Pancreas (tissue), 10 donors: ENCODE data around the gene MST1R. TPM values are rescaled to one million over a fixed set of nuclear protein-coding genes. Genes with fewer than 3 reads are reported as not detected.

Experiments used
- ATAC-seq, 4 donors: fragments of 200-7000 bp; cut with Tn5 transposase; one replicate each; pipeline versions ENCODE4 v1.8.0 to v1.9.1; 2020; ENCODE audit warnings: mild to moderate bottlenecking in 4 of 4, moderate library complexity in 4 of 4
- DNase-seq, 6 donors: peaks; one replicate each; pipeline ENCODE4 v3.0.0-alpha.2; 2020
- FAIRE-seq: peaks from 2 replicates; lab custom pipeline; 2012; peaks lifted over from hg19 to GRCh38; lab: Jason Lieb, UNC
- H3K27ac ChIP-seq, 4 donors: fragments of 200-600 bp; sonication (generic); 1 replicate in 3 of 4; 2 replicates in 1 of 4; pipeline versions ENCODE4 v1.5.0 to v1.8.0; 2020
- H3K27me3 ChIP-seq, 4 donors: fragments of 200-600 bp; one replicate each; pipeline ENCODE4 v1.8.0; 2021
- H3K36me3 ChIP-seq, 3 donors: fragments of 200-600 bp; sonication (generic) in 1 of 3; one replicate each; pipeline versions ENCODE4 v1.5.0 to v1.8.0; 2020 to 2021
- H3K4me1 ChIP-seq, 3 donors: fragments of 200-600 bp; one replicate each; pipeline ENCODE4 v1.8.0; 2021
- H3K4me3 ChIP-seq, 4 donors: fragments of 200-600 bp; sonication (generic) in 2 of 4; one replicate each; pipeline versions ENCODE4 v1.5.0 to v1.8.0; 2020 to 2021
- H3K9me3 ChIP-seq, 4 donors: fragments of 200-600 bp; one replicate each; pipeline ENCODE4 v1.8.0; 2021
- WGBS, 2 donors: extraction: QIAGEN DNeasy Blood & Tissue Kit; methylation state at CpG; one replicate each; pipeline ENCODE4 v1.1.7; 2013; 5-methylcytosine and 5-hydroxymethylcytosine counted together
- intact Hi-C, 3 donors: fragments of 100-400 bp; cut with DNase I; formaldehyde crosslinking; loops; one replicate each; pipeline versions ENCODE4 v1.11.1 to v1.14.2; 2022
- polyA plus RNA-seq, 2 donors: library from polyadenylated mRNA; stranded (reverse); fragments of 200-250 nt; gene quantifications; one replicate each; pipeline ENCODE4 v1.2.3, GENCODE V29; 2013
- total RNA-seq, 6 donors: library from RNA; stranded (reverse); fragmentation: NEBNext Ultra II Directional in 4 of 6; extraction: Animal tissue kit (Norgen Biotek cat#: 25700) in 4 of 6; gene quantifications; one replicate each; pipeline versions ENCODE4 v1.2.1 to v1.2.4, GENCODE V29; 2021 to 2023
- TF ChIP-seq, protein P1 (sequence below), 4 donors: fragments of 200-600 bp; sonication (generic) in 3 of 4; IDR thresholded peaks; one replicate each; pipeline versions ENCODE4 v1.5.0 to v1.8.0; 2021; ENCODE audit warnings: antibody characterized with exemption in 4 of 4
- donor health status: healthy with polysubstance abuse.
- donor health status: DM: no; HTN: no; CAD: no; lungs with moderate emphysema.
- donor health status: DM: no; HTN: no; CAD: no.
- donor health status: control.
- donor health status: control.
- donor health status: Bipolar disorder and iron deficiency.
- donor health status: DM: yes; HTN: yes; CAD: no.
- donor health status: DM: no; HTN: no; CAD: no.
- donor health status: DM: no; HTN: no; CAD: no.
- donor health status: DM: yes; HTN: yes; CAD: no.

MST1R gene
- 10 to 100 TPM in 1 of 6 donors, 1 to 10 TPM in 5; 4.9 to 14.7 (median 6.4) TPM for total RNA-seq
- 10 to 100 TPM in 1 of 2 donors, 1 to 10 TPM in 1; 9.6 to 12.4 TPM for polyA plus RNA-seq

- WGBS, 2 donors = 31 to 39% methylated on average over 45 to 65 of the region's 65 CpGs
- ATAC-seq = peak; percentile 85 to 90 (median 87)
- DNase-seq = peak; percentile 89 to 96 (median 94)
- Histone ChIP-seq H3K27ac (peak within 1 kb of the TSS in 2 of 4 donors; percentile 18 to 66), H3K4me3 (peak within 1 kb of the TSS in 3 of 4 donors; percentile 5 to 43 (median 31)), H3K36me3 (no peaks in the 10 kb centered on the region), H3K27me3 (no peaks in the 10 kb centered on the region), H3K4me1 (peaks cover 11 to 28% (median 23%) of the 10 kb centered on the region in 3 donors), H3K9me3 (no peaks in the 10 kb centered on the region)
- TF ChIP-seq, protein P1, sequence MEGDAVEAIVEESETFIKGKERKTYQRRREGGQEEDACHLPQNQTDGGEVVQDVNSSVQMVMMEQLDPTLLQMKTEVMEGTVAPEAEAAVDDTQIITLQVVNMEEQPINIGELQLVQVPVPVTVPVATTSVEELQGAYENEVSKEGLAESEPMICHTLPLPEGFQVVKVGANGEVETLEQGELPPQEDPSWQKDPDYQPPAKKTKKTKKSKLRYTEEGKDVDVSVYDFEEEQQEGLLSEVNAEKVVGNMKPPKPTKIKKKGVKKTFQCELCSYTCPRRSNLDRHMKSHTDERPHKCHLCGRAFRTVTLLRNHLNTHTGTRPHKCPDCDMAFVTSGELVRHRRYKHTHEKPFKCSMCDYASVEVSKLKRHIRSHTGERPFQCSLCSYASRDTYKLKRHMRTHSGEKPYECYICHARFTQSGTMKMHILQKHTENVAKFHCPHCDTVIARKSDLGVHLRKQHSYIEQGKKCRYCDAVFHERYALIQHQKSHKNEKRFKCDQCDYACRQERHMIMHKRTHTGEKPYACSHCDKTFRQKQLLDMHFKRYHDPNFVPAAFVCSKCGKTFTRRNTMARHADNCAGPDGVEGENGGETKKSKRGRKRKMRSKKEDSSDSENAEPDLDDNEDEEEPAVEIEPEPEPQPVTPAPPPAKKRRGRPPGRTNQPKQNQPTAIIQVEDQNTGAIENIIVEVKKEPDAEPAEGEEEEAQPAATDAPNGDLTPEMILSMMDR (IDR thresholded peaks at IDR 0.05) = no peak
- intact Hi-C loops = no loop called here
- no peak for FAIRE-seq
These were observed at the start of gene MST1R for GRCh38 chr3:49903451-49904424. TSS of gene MST1R (minus strand) at chr3:49903873. CDS start at chr3:49903609, 264 bp downstream.

- FAIRE-seq = no peak
- intact Hi-C loops = no loop called here
- H3K4me3 ChIP-seq = no peak overlapping the region
- TF ChIP-seq, protein P1 (IDR thresholded peaks at IDR 0.05) = no peak
- no peak for ATAC-seq
- H3K27me3 ChIP-seq = no peaks in the 10 kb centered on the region
- H3K9me3 ChIP-seq = no peaks in the 10 kb centered on the region
- peaks cover 0 to 9% (median 0%) of the 10 kb centered on the region in 3 donors for H3K4me1 ChIP-seq
- H3K27ac ChIP-seq = no peak overlapping the region
- no peaks in the 10 kb centered on the region for H3K36me3 ChIP-seq
- 89 to 92% methylated on average over 6 of the region's 6 CpGs for whole genome bisulfite sequencing, 2 donors
- DNase-seq = no peak
These were observed 49.3 kb upstream of the MST1R start for GRCh38 chr3:49952924-49953323.

DNA sequence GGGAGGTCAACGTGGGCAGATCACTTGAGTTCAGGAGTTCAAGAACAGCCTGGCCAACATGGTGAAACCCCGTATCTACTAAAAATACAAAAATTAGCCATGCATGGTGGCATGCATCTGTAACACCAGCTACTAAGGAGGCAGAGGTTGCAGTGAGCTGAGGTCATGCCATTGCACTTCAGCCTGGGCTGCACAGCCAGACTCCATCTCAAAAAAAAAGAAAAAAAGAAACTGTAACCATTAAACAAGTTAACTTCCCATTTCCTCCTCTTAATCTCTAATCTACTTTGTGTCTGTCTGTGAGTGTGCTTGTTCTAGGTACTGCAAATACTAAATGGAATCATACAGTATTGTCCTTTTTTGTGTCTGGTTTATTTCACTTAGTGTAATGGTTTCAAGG, 39.0 kb upstream of the MST1R start:
- TF ChIP-seq, protein P1 (IDR thresholded peaks at IDR 0.05) = no peak
- no peak for ATAC-seq
- no peak overlapping the region for H3K27ac ChIP-seq
- H3K4me1 ChIP-seq = peaks cover 0 to 8% (median 5%) of the 10 kb centered on the region in 3 donors
- no peak for DNase-seq
- no peak overlapping the region for H3K4me3 ChIP-seq
- H3K27me3 ChIP-seq = no peaks in the 10 kb centered on the region
- WGBS, 2 donors = 74 to 80% methylated on average over 2 of the region's 2 CpGs
- H3K36me3 ChIP-seq = no peaks in the 10 kb centered on the region
- FAIRE-seq = no peak
- intact Hi-C loops = no loop called here
- no peaks in the 10 kb centered on the region for H3K9me3 ChIP-seq

DNA sequence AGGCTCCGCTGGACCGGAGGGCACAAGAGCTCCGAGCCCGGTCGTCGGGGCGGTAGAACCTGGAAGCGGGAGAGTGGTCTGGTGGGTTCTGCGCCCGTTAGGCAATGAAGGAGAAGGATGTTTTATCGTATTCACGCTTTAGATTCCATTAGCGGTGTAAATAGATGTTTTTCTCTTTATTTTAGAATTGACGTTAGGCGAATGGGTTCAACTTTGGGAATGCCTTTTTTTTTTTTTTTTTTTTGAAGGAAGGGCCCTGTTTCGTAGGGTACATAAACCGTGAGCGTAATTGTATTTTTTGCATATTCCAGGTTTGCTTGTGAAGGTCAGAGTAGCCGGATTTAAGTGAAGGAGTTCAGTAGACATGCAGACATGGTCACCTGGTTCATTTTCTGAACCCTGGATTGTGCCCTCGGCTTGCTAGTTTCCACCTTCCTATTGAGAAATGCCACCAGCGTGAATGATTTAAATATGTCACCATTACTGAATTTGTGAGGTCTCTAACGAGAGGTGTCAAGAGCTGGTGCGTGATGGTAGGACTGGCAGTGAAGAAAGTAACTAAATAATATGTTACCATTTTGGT, 37.1 kb upstream of the MST1R start:
- Histone ChIP-seq H3K27ac (peak overlapping the region; percentile 83 to 92 (median 88)), H3K27me3 (no peaks in the 10 kb centered on the region), H3K9me3 (no peaks in the 10 kb centered on the region), H3K4me3 (peak overlapping the region; percentile 65 to 96 (median 82)), H3K4me1 (peaks cover 0 to 8% (median 5%) of the 10 kb centered on the region in 3 donors), H3K36me3 (no peaks in the 10 kb centered on the region)
- TF ChIP-seq, protein P1 (IDR thresholded peaks at IDR 0.05) = no peak
- no peak for ATAC-seq
- no peak for FAIRE-seq
- intact Hi-C loops = no loop called here
- no peak for DNase-seq
- WGBS, 2 donors = 4% methylated on average over 23 of the region's 23 CpGs
